Hepatocyte (in vitro differentiated cells): ENCODE results near the gene ROBO1. TPM values are rescaled to one million over a fixed set of nuclear protein-coding genes. Genes with fewer than 3 reads are reported as not detected.

Source experiments
- DNase-seq: peaks from one replicate; pipeline ENCODE4 v3.0.0-alpha.2; 2016; ENCODE audit warnings: low spot score
- H2AFZ ChIP-seq: fragments of 200-600 bp; sonication (generic); 2 replicates; pipeline ENCODE4 v1.6.0; 2016; ENCODE audit warnings: antibody characterized with exemption, mild to moderate bottlenecking
- H3K27ac ChIP-seq: fragments of 200-600 bp; sonication (generic); 2 replicates; pipeline ENCODE4 v1.5.1; 2016; ENCODE audit warnings: mild to moderate bottlenecking
- H3K27me3 ChIP-seq: fragments of 200-600 bp; sonication (generic); 2 replicates; pipeline ENCODE4 v1.6.1; 2016
- H3K36me3 ChIP-seq: fragments of 200-600 bp; sonication (generic); replicated peaks from 2 replicates; pipeline ENCODE4 v1.5.1; 2016; ENCODE audit warnings: low read depth; ENCODE audit not compliant: insufficient read depth
- H3K4me1 ChIP-seq: fragments of 200-600 bp; sonication (generic); 2 replicates; pipeline ENCODE4 v1.5.1; 2016; ENCODE audit warnings: mild to moderate bottlenecking, moderate library complexity; ENCODE audit not compliant: insufficient read depth
- H3K4me2 ChIP-seq: fragments of 200-600 bp; sonication (generic); 2 replicates; pipeline ENCODE4 v1.6.0; 2016
- H3K4me3 ChIP-seq: fragments of 200-600 bp; sonication (generic); 2 replicates; pipeline ENCODE4 v1.5.1; 2016; ENCODE audit warnings: mild to moderate bottlenecking
- H3K79me2 ChIP-seq: fragments of 200-600 bp; sonication (generic); 2 replicates; pipeline ENCODE4 v1.6.0; 2017; ENCODE audit warnings: mild to moderate bottlenecking
- H3K9me2 ChIP-seq: fragments of 200-600 bp; sonication (generic); replicated peaks from 2 replicates; pipeline ENCODE4 v1.6.0; 2017; ENCODE audit warnings: mild to moderate bottlenecking; ENCODE audit not compliant: insufficient read depth
- H3K9me3 ChIP-seq: fragments of 200-600 bp; sonication (generic); 2 replicates; pipeline ENCODE4 v1.5.1; 2016; ENCODE audit warnings: low read depth, mild to moderate bottlenecking
- H4K20me1 ChIP-seq: fragments of 200-600 bp; sonication (generic); 2 replicates; pipeline ENCODE4 v1.6.0; 2016; ENCODE audit warnings: mild to moderate bottlenecking; ENCODE audit not compliant: insufficient read depth, poor library complexity, severe bottlenecking
- CTCF ChIP-seq: fragments of 200-600 bp; sonication (generic); IDR thresholded peaks from 2 replicates; pipeline ENCODE4 v1.5.1; 2016; ENCODE audit warnings: antibody characterized with exemption, mild to moderate bottlenecking; ENCODE audit not compliant: poor library complexity
- EZH2 ChIP-seq: fragments of 200-600 bp; sonication (generic); IDR thresholded peaks from 2 replicates; pipeline ENCODE4 v1.6.1; 2016; ENCODE audit warnings: antibody characterized with exemption, mild to moderate bottlenecking, borderline replicate concordance
- EZH2phosphoT487 ChIP-seq: fragments of 200-600 bp; sonication (generic); IDR thresholded peaks from one replicate; pipeline ENCODE4 v1.6.1; 2018; ENCODE audit warnings: antibody characterized with exemption, mild to moderate bottlenecking, low read depth, moderate library complexity; ENCODE audit not compliant: unreplicated experiment, severe bottlenecking
- WGBS: methylation state at CpG from one replicate; pipeline ENCODE4 v1.1.6; 2016; ENCODE audit warnings: low lambda C conversion rate; ENCODE audit errors: missing lambda C conversion rate; 5-methylcytosine and 5-hydroxymethylcytosine counted together
- polyA plus RNA-seq: library from polyadenylated mRNA; unstranded; fragments of >200 nt; fragmentation: Nextera tagmentation; extraction: Ambion mirVana; gene quantifications from 2 replicates; pipeline ENCODE4 v1.2.1, GENCODE V29; 2016
- total RNA-seq: library from RNA; depleted of rRNA; stranded (reverse); fragments of >200 nt; gene quantifications from 2 replicates; pipeline ENCODE4 v1.2.3, GENCODE V29; 2014

The ROBO1 gene
- total and polyA plus RNA-seq, 2 experiments from 2014 or later = 13.6 to 44.3 TPM

GRCh38 chr3:78644847-78645246 is 1123.0 kb downstream of the ROBO1 start:
- H3K4me2 ChIP-seq = no peak overlapping the region
- TF ChIP-seq EZH2 = no peak
- TF ChIP-seq CTCF = no peak
- TF ChIP-seq EZH2phosphoT487 = no peak
- 36% methylated on average over 1 of the region's 1 CpG for WGBS
- no peaks in the 10 kb centered on the region for H3K9me3 ChIP-seq
- DNase-seq = no peak
- no peaks in the 10 kb centered on the region for H3K36me3 ChIP-seq
- no peak overlapping the region for H2AFZ ChIP-seq
- H3K27ac ChIP-seq = no peak overlapping the region
- no peaks in the 10 kb centered on the region for H3K27me3 ChIP-seq
- no peaks in the 10 kb centered on the region for H3K79me2 ChIP-seq
- H3K4me3 ChIP-seq = no peak overlapping the region
- H3K4me1 ChIP-seq = peaks cover 6% of the 10 kb centered on the region
- H3K9me2 ChIP-seq = no peaks in the 10 kb centered on the region
- no peaks in the 10 kb centered on the region for H4K20me1 ChIP-seq

DNA sequence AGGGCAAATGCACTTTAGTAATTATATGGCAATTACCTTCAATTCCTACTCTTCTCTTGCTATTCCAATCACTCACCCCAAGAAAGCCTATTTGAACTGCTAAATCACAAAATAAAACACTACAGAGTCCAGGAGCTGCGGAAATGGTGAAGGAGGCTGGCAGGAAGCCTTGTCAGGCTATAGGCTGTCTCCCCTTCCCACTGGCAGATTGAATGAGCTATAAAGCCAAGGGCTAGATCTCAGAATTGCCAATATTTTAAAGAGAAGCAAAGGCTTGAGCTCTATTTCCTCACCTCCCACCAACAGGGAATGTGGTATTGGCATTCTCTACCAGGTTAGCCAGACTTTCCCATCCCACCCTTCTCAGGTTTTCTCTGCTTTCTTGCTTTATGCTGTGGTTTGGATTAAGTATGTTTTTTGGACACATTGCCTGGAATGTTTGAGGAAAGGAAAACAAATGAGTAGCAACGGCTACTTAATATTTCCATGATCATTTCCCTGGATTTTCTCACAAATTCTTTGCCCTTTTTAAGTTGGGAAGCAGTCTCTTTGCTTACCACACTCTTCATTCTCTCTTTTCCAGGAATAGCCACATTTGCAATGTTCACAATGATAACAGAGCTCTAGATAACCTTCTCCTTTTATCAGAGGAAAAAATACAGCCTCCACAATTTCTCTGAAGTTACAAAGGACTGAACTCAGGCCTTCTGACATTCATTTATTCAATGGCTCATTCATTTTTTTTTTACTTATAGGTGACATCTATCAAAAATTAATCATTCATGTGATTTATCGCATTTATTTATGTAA is 1125.4 kb downstream of the ROBO1 start:
- TF ChIP-seq EZH2 (no peak), CTCF (no peak), EZH2phosphoT487 (no peak)
- Histone ChIP-seq H3K9me2 (no peaks in the 10 kb centered on the region), H2AFZ (no peak overlapping the region)

GRCh38 chr3:78641703-78642102 is 1126.1 kb downstream of the ROBO1 start:
- no peaks in the 10 kb centered on the region for H3K79me2 ChIP-seq
- H3K4me3 ChIP-seq = no peak overlapping the region
- no peaks in the 10 kb centered on the region for H3K9me3 ChIP-seq
- H3K36me3 ChIP-seq = no peaks in the 10 kb centered on the region
- TF ChIP-seq EZH2 (no peak), CTCF (no peak), EZH2phosphoT487 (no peak)
- no peaks in the 10 kb centered on the region for H3K9me2 ChIP-seq
- 95% methylated on average over 2 of the region's 2 CpGs for WGBS
- no peak for DNase-seq
- H4K20me1 ChIP-seq = no peaks in the 10 kb centered on the region
- no peak overlapping the region for H3K27ac ChIP-seq
- no peak overlapping the region for H2AFZ ChIP-seq
- H3K27me3 ChIP-seq = no peaks in the 10 kb centered on the region
- no peak overlapping the region for H3K4me2 ChIP-seq
- H3K4me1 ChIP-seq = peaks cover 6% of the 10 kb centered on the region

More for the DNA sequence above, 1125.4 kb downstream of the ROBO1 start:
- no peaks in the 10 kb centered on the region for H3K9me3 ChIP-seq
- H3K36me3 ChIP-seq = no peaks in the 10 kb centered on the region
- peaks cover 6% of the 10 kb centered on the region for H3K4me1 ChIP-seq
- H4K20me1 ChIP-seq = no peaks in the 10 kb centered on the region
- no peaks in the 10 kb centered on the region for H3K79me2 ChIP-seq
- no peak overlapping the region for H3K4me3 ChIP-seq
- no peak overlapping the region for H3K4me2 ChIP-seq
- no peak overlapping the region for H3K27ac ChIP-seq
- 57% methylated on average over 3 of the region's 3 CpGs for WGBS
- H3K27me3 ChIP-seq = no peaks in the 10 kb centered on the region
- DNase-seq = no peak
